H9 (cell line): ENCODE results near the gene MAGI1. TPM values are rescaled to one million over a fixed set of nuclear protein-coding genes. Genes with fewer than 3 reads are reported as not detected.
A peak's percentile ranks its signal among the peaks of the same experiment; 100 is the strongest.
"Not testable (repeated sequence)": the region's sequence is repeated elsewhere in the genome, so short reads cannot be mapped to it uniquely, and the experiment has no call there.

Source experiments
- DNase-seq: peaks from one replicate; pipeline ENCODE4 v3.0.0-alpha.2; 2017
- H2AFZ ChIP-seq: one replicate; pipeline ENCODE4 v1.6.1; 2013; ENCODE audit warnings: mild to moderate bottlenecking, low read length, control low read depth, moderate library complexity
- H2AK5ac ChIP-seq: 2 replicates; pipeline ENCODE4 v1.6.1; 2013; ENCODE audit warnings: low read length, control low read depth, mixed read lengths; ENCODE audit not compliant: insufficient read length
- H2BK120ac ChIP-seq: one replicate; pipeline ENCODE4 v1.6.1; 2013; ENCODE audit warnings: low read depth, mild to moderate bottlenecking, low read length, control low read depth, inconsistent platforms; ENCODE audit not compliant: poor library complexity, severe bottlenecking
- H2BK12ac ChIP-seq: 2 replicates; pipeline ENCODE4 v1.6.1; 2013; ENCODE audit warnings: low read length, control low read depth, mixed read lengths, low read depth; ENCODE audit not compliant: insufficient read length
- H2BK15ac ChIP-seq: 2 replicates; pipeline ENCODE4 v1.6.1; 2013; ENCODE audit warnings: low read depth, low read length, control low read depth
- H2BK20ac ChIP-seq: one replicate; pipeline ENCODE4 v1.6.1; 2013; ENCODE audit warnings: low read depth, mild to moderate bottlenecking, low read length, control low read depth, inconsistent platforms; ENCODE audit not compliant: poor library complexity, severe bottlenecking
- H2BK5ac ChIP-seq: 2 replicates; pipeline ENCODE4 v1.6.1; 2013; ENCODE audit warnings: low read length, control low read depth, mixed read lengths; ENCODE audit not compliant: insufficient read length
- H3K14ac ChIP-seq: 2 replicates; pipeline ENCODE4 v1.6.1; 2013; ENCODE audit warnings: low read length, control low read depth; ENCODE audit not compliant: insufficient read depth
- H3K18ac ChIP-seq: 2 replicates; pipeline ENCODE4 v1.6.1; 2013; ENCODE audit warnings: low read depth, mild to moderate bottlenecking, mixed read lengths, low read length, control low read depth; ENCODE audit not compliant: insufficient read length
- H3K23ac ChIP-seq: 2 replicates; pipeline ENCODE4 v1.6.1; 2013; ENCODE audit warnings: low read length, control low read depth, mixed read lengths, low read depth; ENCODE audit not compliant: insufficient read length
- H3K23me2 ChIP-seq: 2 replicates; pipeline ENCODE4 v1.6.1; 2013; ENCODE audit warnings: low read depth, mild to moderate bottlenecking, mixed read lengths, low read length, control low read depth; ENCODE audit not compliant: insufficient read length, poor library complexity, severe bottlenecking
- H3K27ac ChIP-seq: 2 replicates; pipeline ENCODE4 v1.5.1; 2013; ENCODE audit warnings: low read length, control low read depth, mixed read lengths, low read depth; ENCODE audit not compliant: insufficient read length
- H3K27me3 ChIP-seq: 2 replicates; pipeline ENCODE4 v1.6.1; 2013; ENCODE audit warnings: low read length, control low read depth, inconsistent platforms; ENCODE audit not compliant: insufficient read depth
- H3K4ac ChIP-seq: 2 replicates; pipeline ENCODE4 v1.6.1; 2013; ENCODE audit warnings: low read depth, mild to moderate bottlenecking, control low read depth, inconsistent platforms, low read length, moderate library complexity
- H3K4me1 ChIP-seq: 2 replicates; pipeline ENCODE4 v1.6.1; 2013; ENCODE audit warnings: low read length, control low read depth, inconsistent platforms; ENCODE audit not compliant: insufficient read depth
- H3K4me2 ChIP-seq: 2 replicates; pipeline ENCODE4 v1.6.1; 2013; ENCODE audit warnings: low read length, control low read depth, mixed read lengths; ENCODE audit not compliant: insufficient read length, insufficient read depth
- H3K56ac ChIP-seq: 2 replicates; pipeline ENCODE4 v1.6.1; 2013; ENCODE audit warnings: low read depth, mild to moderate bottlenecking, mixed read lengths, low read length, control low read depth; ENCODE audit not compliant: insufficient read length
- H3K79me1 ChIP-seq: 2 replicates; pipeline ENCODE4 v1.6.1; 2013; ENCODE audit warnings: low read depth, mild to moderate bottlenecking, moderate library complexity, low read length, control low read depth, inconsistent platforms; ENCODE audit not compliant: insufficient read depth, poor library complexity, severe bottlenecking
- H3K79me2 ChIP-seq: 2 replicates; pipeline ENCODE4 v1.6.1; 2013; ENCODE audit warnings: low read length, control low read depth, inconsistent platforms; ENCODE audit not compliant: insufficient read depth
- H3K9ac ChIP-seq: 2 replicates; pipeline ENCODE4 v1.6.1; 2013; ENCODE audit warnings: low read length, control low read depth, mixed read lengths; ENCODE audit not compliant: insufficient read length; ENCODE audit errors: extremely low read depth
- H3K9me3 ChIP-seq: one replicate; pipeline ENCODE4 v1.6.1; 2013; ENCODE audit warnings: low read depth, low read length, inconsistent platforms; ENCODE audit not compliant: control insufficient read depth
- H3T11ph ChIP-seq: one replicate; pipeline ENCODE4 v1.6.1; 2013; ENCODE audit warnings: mild to moderate bottlenecking, low read length, control low read depth, inconsistent platforms
- H4K20me1 ChIP-seq: one replicate; pipeline ENCODE4 v1.6.1; 2013; ENCODE audit not compliant: control insufficient read depth, insufficient read length, insufficient read depth
- H4K5ac ChIP-seq: 2 replicates; pipeline ENCODE4 v1.6.1; 2013; ENCODE audit warnings: low read depth, mild to moderate bottlenecking, mixed read lengths, low read length, control low read depth; ENCODE audit not compliant: insufficient read length
- H4K8ac ChIP-seq: replicated peaks from 2 replicates; pipeline ENCODE4 v1.6.1; 2013; ENCODE audit warnings: low read length, control low read depth, mixed read lengths, low read depth; ENCODE audit not compliant: insufficient read length
- H4K91ac ChIP-seq: 2 replicates; pipeline ENCODE4 v1.6.1; 2013; ENCODE audit warnings: low read depth, mild to moderate bottlenecking, moderate library complexity, mixed read lengths, low read length, control low read depth; ENCODE audit not compliant: insufficient read length
- H3K27ac Mint-ChIP-seq, 3 experiments: 2 replicates in 2 of 3; 3 replicates in 1 of 3; pipeline ENCODE4 v1.8.0; 2020 to 2021; ENCODE audit warnings: mixed read lengths in 3 of 3, mild to moderate bottlenecking in 1 of 3, moderate library complexity in 1 of 3
- H3K27me3 Mint-ChIP-seq: 2 replicates; pipeline ENCODE4 v1.8.0; 2021; ENCODE audit warnings: low read depth, mild to moderate bottlenecking, moderate library complexity, mixed read lengths
- H3K36me3 Mint-ChIP-seq, 3 experiments: 2 replicates in 2 of 3; 3 replicates in 1 of 3; pipeline ENCODE4 v1.8.0; 2020 to 2021; ENCODE audit warnings: low read depth in 3 of 3, mixed read lengths in 3 of 3; ENCODE audit not compliant: insufficient read depth in 1 of 3
- H3K4me1 Mint-ChIP-seq, 2 experiments: 2 replicates each; pipeline ENCODE4 v1.8.0; 2020; ENCODE audit warnings: mixed read lengths in 2 of 2
- H3K4me3 Mint-ChIP-seq, 2 experiments: 2 replicates in 1 of 2; 3 replicates in 1 of 2; pipeline ENCODE4 v1.8.0; 2020 to 2021; ENCODE audit warnings: mild to moderate bottlenecking in 2 of 2, mixed read lengths in 2 of 2, moderate library complexity in 1 of 2
- H3K9me3 Mint-ChIP-seq, 2 experiments: 2 replicates in 1 of 2; 3 replicates in 1 of 2; pipeline ENCODE4 v1.8.0; 2020; ENCODE audit warnings: mild to moderate bottlenecking in 2 of 2, mixed read lengths in 2 of 2, moderate library complexity in 1 of 2
- CTCF ChIP-seq: fragments of 200-600 bp; sonication (generic); conservative IDR thresholded peaks from 3 replicates; pipeline ENCODE4 v1.8.0; 2021; ENCODE audit warnings: antibody characterized with exemption, mild to moderate bottlenecking
- WGBS: extraction: QIAGEN DNeasy Blood & Tissue Kit; methylation state at CpG from one replicate; pipeline ENCODE4 v1.1.7; 2013; ENCODE audit warnings: missing lambda C conversion rate, low lambda C conversion rate, mixed read lengths; ENCODE audit not compliant: insufficient read length; ENCODE audit errors: extremely low coverage; 5-methylcytosine and 5-hydroxymethylcytosine counted together
- total RNA-seq: library from RNA; stranded (reverse); gene quantifications from 2 replicates; pipeline ENCODE4 v1.2.1, GENCODE V29; 2021

MAGI1 gene
- total RNA-seq, 1 experiment from 2014 or later, result 65.7 TPM

- Histone ChIP-seq H3K4ac (no peak overlapping the region), H3K79me2 (no peaks in the 10 kb centered on the region), H2BK20ac (no peak overlapping the region), H2AK5ac (no peak overlapping the region), H3K23ac (no peak overlapping the region), H3K14ac (no peak overlapping the region), H3K27me3 (no peaks in the 10 kb centered on the region), H3K9ac (no peak overlapping the region), H2BK5ac (no peak overlapping the region), H3T11ph (no peak overlapping the region), H3K4me2 (no peak overlapping the region), H3K4me1 (peaks cover 15% of the 10 kb centered on the region), H3K27ac (no peak overlapping the region), H3K23me2 (no peaks in the 10 kb centered on the region), H3K56ac (no peak overlapping the region), H3K79me1 (no peaks in the 10 kb centered on the region), H2BK15ac (no peak overlapping the region), H4K91ac (no peak overlapping the region), H2BK120ac (no peak overlapping the region), H3K9me3 (no peaks in the 10 kb centered on the region), H2BK12ac (no peak overlapping the region), H4K20me1 (no peaks in the 10 kb centered on the region), H2AFZ (no peak overlapping the region), H4K8ac (no peak overlapping the region), H3K18ac (no peak overlapping the region), H4K5ac (no peak overlapping the region)
- WGBS, result no CpG with 5 or more reads among the region's 4 CpGs
- Mint-ChIP-seq H3K27ac (peak overlapping the region; percentile 39 to 92 (median 80); a peak in 6 of 7 replicates), H3K4me1 (peaks cover 65 to 71% of the 10 kb centered on the region in 2 experiments), H3K27me3 (no peaks in the 10 kb centered on the region), H3K36me3 (peaks cover 0 to 5% (median 3%) of the 10 kb centered on the region in 3 experiments; a peak in 5 of 7 replicates), H3K4me3 (peak overlapping the region; percentile 14 to 22; a peak in 1 of 5 replicates), H3K9me3 (peaks cover 2 to 3% of the 10 kb centered on the region in 2 experiments; a peak in 3 of 5 replicates)
- no peak for DNase-seq
- TF ChIP-seq CTCF, result no peak
Measured at GRCh38 chr3:65720989-65721737, 317.6 kb downstream of the MAGI1 start.

DNA sequence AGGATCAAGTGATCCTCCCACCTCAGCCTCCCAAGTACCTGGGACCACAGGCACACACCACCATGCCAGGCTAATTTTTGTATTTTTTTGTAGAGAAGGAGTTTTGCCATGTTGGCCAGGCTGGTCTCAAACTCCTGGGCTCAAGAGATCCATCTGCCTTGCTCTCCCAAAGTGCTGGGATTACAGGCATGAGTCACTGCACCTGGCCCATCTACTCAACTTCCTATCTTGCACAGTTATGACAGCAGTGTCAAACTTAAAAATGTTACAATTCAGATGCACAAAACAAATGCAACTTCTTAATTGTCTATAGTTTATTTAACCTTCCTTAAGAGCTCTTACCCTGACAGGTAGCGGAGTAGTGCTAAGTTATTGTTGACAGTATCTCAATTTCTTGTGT is 319.1 kb downstream of the MAGI1 start:
- H3K9ac ChIP-seq, H2BK15ac ChIP-seq, H4K8ac ChIP-seq, H4K20me1 ChIP-seq, H3K4ac ChIP-seq, H3K27me3 ChIP-seq, H3K23me2 ChIP-seq, H2BK12ac ChIP-seq, DNase-seq, H3K4me3 Mint-ChIP-seq, H2AFZ ChIP-seq, H3K27ac Mint-ChIP-seq, H3K27me3 Mint-ChIP-seq, H3K79me1 ChIP-seq, H2BK20ac ChIP-seq, H3K23ac ChIP-seq, H2BK120ac ChIP-seq, H2AK5ac ChIP-seq, H3K9me3 ChIP-seq, H3T11ph ChIP-seq, H3K9me3 Mint-ChIP-seq, H3K18ac ChIP-seq, H3K36me3 Mint-ChIP-seq, H4K5ac ChIP-seq, H3K79me2 ChIP-seq, H2BK5ac ChIP-seq, H3K56ac ChIP-seq, H3K14ac ChIP-seq, H3K4me2 ChIP-seq, H4K91ac ChIP-seq, H3K27ac ChIP-seq: not testable (repeated sequence)
- H3K4me1 Mint-ChIP-seq, result peaks cover 71 to 73% of the 10 kb centered on the region in 2 experiments
- H3K4me1 ChIP-seq, result peaks cover 13% of the 10 kb centered on the region
- no CpG with 5 or more reads among the region's 1 CpG for WGBS
